ENCODE measurements around the gene CHD6.
A peak's percentile ranks its signal among the peaks of the same experiment; 100 is the strongest.

Gene CHD6

GRCh38 chr20:41623625-41624375 is 5.6 kb upstream of the CHD6 start:
- FAIRE-seq (no peak), DNase-seq (ENCODE audit: low spot score) (no peak)

GRCh38 chr20:41622584-41622983 is 4.4 kb upstream of the CHD6 start:
- FAIRE-seq, result no peak

GRCh38 chr20:41621971-41622370 is 3.8 kb upstream of the CHD6 start:
- no peak for DNase-seq (ENCODE audit: low spot score)
- no peak for FAIRE-seq

More at GRCh38 chr20:41622584-41622983, 4.4 kb upstream of the CHD6 start:
- no peak for DNase-seq (ENCODE audit: low spot score)

- DNase-seq (ENCODE audit: low spot score) (no peak), FAIRE-seq (no peak)
Measured at GRCh38 chr20:41621421-41621820, 3.2 kb upstream of the CHD6 start.

- FAIRE-seq, result no peak
- no peak for DNase-seq (ENCODE audit: low spot score)
Measured at GRCh38 chr20:41619360-41620100, 1.4 kb upstream of the CHD6 start.

GRCh38 chr20:41618807-41619311 is 682 bp upstream of the CHD6 start:
- DNase-seq (ENCODE audit: low spot score), result no peak
- no peak for FAIRE-seq

- DNase-seq (ENCODE audit: low spot score) (peak; percentile 65), FAIRE-seq (no peak)
Measured at GRCh38 chr20:41617059-41617901, 897 bp downstream of the CHD6 start.

GRCh38 chr20:41616228-41616627 is 1.9 kb downstream of the CHD6 start:
- FAIRE-seq (no peak), DNase-seq (ENCODE audit: low spot score) (no peak)

- no peak for FAIRE-seq
Measured at GRCh38 chr20:41615676-41616075, 2.5 kb downstream of the CHD6 start.

GRCh38 chr20:41615110-41615509 is 3.1 kb downstream of the CHD6 start:
- FAIRE-seq, result no peak
- no peak for DNase-seq (ENCODE audit: low spot score)

More at GRCh38 chr20:41615676-41616075, 2.5 kb downstream of the CHD6 start:
- DNase-seq (ENCODE audit: low spot score), result no peak

GRCh38 chr20:41613321-41613720 is 4.9 kb downstream of the CHD6 start:
- no peak for FAIRE-seq

GRCh38 chr20:41609474-41609873 is 8.7 kb downstream of the CHD6 start:
- no peak for FAIRE-seq
- DNase-seq (ENCODE audit: low spot score), result no peak

More at GRCh38 chr20:41613321-41613720, 4.9 kb downstream of the CHD6 start:
- no peak for DNase-seq (ENCODE audit: low spot score)

- DNase-seq (ENCODE audit: low spot score), result no peak
- no peak for FAIRE-seq
Measured at GRCh38 chr20:41608606-41609005, 9.6 kb downstream of the CHD6 start.

- DNase-seq (ENCODE audit: low spot score) (no peak), FAIRE-seq (no peak)
Measured at GRCh38 chr20:41607791-41608190, 10.4 kb downstream of the CHD6 start.

GRCh38 chr20:41604002-41604401 is 14.2 kb downstream of the CHD6 start:
- FAIRE-seq (no peak), DNase-seq (ENCODE audit: low spot score) (no peak)

- FAIRE-seq, result no peak
- no peak for DNase-seq (ENCODE audit: low spot score)
Measured at GRCh38 chr20:41601742-41602141, 16.4 kb downstream of the CHD6 start.

- no peak for FAIRE-seq
- no peak for DNase-seq (ENCODE audit: low spot score)
Measured at GRCh38 chr20:41600926-41601631, 17.1 kb downstream of the CHD6 start.

- FAIRE-seq (no peak), DNase-seq (ENCODE audit: low spot score) (no peak)
Measured at GRCh38 chr20:41599699-41600104, 18.5 kb downstream of the CHD6 start.

- DNase-seq (ENCODE audit: low spot score) (no peak), FAIRE-seq (no peak)
Measured at GRCh38 chr20:41598719-41599118, 19.5 kb downstream of the CHD6 start.

GRCh38 chr20:41594514-41595322 is 23.5 kb downstream of the CHD6 start:
- no peak for DNase-seq (ENCODE audit: low spot score)
- no peak for FAIRE-seq

Measured in urothelium cell line (cell line).